GM21529 (cell line): ENCODE measurements around the gene LRP1-AS.

Experiments
- ATAC-seq: cut with Tn5 transposase; IDR thresholded peaks from one replicate; pipeline ENCODE4 v1.9.1; 2021; ENCODE audit not compliant: unreplicated experiment

Gene LRP1-AS

DNA sequence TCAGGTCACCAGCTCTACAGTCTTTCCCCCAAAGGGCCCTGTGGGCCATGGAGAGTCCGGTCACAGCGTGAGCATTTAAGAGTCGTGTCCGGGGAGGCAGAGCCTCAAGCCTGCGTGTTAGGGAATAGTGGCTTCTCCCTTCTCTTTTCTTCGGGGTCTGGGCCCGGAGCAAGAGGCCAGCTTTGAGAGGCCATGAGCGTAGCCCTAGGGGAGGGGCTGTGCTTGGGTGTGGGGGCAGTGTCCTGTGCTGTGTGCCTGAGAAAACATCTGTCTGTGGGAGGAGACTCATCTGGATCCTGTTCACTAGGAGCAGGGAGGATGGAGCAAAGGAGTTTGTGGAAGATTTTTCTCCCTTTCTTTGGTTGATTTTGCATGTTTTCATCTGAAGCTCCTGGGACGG, 5.3 kb downstream of the LRP1-AS start:
- ATAC-seq: no peak

- no peak for ATAC-seq
Measured at GRCh38 chr12:57141249-57141648, 6.2 kb downstream of the LRP1-AS start.

DNA sequence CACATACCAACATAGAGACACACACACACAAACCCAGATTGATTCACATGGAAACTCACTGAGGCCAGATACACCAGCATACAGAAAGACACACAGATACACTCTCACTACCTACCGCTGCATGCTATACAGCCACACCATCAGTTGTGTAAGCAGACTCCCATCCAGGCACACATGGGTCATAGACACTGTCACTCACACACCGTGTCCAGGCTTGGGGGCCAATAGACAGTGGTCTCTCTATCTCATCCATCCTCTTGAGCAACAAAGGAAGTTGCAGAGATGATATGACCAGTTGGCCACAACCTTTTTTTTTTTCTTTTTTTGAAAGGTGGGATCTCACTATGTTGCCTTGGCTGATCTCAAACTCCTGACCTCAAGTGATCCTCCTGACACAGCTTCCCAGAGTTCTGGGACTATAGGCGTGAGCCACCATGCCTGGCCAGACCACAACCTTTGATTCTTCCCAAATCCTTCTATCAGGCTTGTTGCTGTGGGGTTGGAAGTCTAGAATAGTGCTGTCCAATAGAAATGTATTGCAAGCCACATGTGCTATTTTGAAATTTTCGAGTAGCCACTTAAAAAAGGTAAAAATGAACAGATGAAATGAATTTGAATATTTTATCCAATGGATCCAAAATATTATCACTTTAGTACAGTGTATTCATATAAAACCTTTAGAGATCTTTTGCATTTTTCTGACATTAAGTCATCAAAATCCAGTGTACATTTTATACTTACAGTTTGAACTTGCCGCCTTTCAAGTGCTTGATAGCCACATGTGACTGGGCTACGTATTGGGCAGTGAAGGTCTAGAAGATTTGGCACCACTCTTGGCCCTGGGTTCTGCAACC, 7.4 kb downstream of the LRP1-AS start:
- ATAC-seq: no peak

DNA sequence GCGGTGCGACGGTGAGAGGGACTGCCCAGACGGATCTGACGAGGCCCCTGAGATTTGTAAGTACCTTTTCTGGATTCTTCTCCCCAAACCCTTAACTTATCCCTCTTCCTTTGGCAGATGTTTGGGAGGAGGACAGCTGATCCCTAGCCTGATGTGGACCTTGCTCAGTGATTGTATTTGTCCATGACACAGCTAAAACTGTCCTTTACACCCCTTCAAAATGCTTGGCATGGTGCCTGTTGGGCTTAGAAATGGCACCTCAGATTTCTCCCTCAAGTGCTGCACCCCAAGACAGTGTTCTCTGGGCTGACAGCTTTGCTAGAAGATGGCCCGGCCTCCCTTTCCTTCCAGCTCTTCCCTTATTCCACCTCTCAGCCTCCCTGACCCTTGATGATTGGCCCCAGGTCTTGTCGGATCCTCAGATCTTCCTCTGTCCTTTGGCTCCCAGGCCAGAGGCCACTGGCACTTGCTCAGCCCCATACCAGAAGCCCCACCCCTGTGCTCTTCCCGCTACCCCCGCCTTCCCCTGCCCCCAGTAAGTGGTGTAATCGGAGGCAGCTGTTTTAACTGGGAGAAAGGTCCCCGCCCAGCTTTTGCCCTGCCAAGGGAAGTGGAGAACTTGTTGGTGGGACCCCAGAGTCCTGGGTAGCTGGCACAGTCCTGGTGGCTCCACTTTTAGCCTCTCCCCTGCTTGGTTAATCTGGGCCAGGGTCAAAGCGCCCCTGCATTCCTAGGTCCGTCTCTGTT, 8.7 kb downstream of the LRP1-AS start:
- ATAC-seq: no peak

GRCh38 chr12:57135527-57136326, 11.7 kb downstream of the LRP1-AS start:
- ATAC-seq: no peak

- ATAC-seq: no peak
Measured at GRCh38 chr12:57134949-57135348, 12.5 kb downstream of the LRP1-AS start.

DNA sequence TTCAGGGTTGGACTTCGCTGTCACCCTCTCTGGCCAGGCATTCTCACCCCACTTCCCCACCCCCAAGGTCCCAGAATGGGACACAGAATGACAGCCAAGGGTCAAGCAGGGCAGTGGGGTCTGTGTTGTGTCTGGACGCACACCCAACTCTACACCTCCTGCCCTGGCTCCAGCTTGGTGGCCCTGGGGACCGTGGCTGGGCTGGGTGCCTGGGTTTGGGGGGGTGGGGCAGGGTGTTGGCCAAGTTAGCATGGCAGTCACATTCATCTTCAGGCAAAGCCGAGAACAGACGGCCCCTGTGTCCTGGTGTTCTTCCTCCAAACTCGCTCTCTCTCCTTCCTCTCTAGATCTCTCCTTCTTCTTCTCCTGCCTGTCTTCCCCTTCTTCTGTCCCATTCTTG, 13.5 kb downstream of the LRP1-AS start:
- no peak for ATAC-seq

DNA sequence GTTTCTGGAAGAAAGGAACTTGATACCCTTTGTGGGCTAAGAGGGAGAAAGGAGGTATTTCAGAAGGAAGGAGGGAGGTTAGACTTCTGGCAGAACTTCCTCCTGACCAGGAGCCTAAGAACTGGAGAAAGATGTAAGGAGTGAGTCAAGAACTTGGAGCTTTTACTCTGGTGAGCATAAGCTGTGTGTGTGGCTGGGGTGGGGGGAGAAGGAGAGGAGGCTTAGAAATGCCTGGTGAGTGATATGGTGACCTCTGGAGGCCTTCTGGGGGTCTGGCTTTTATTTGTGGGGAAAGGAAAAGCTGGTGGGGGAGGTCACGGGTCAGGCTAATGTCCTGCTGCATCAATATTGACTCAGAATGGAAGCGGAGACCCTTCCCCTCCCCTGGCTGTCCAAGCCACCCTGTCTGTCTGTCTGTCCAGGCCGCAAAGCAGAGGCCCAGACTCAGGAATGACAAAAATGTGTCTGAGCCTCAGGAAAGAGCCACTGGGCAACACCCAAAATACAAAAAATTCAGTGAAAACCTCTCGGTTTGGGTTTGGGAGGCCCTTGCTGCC, 14.3 kb downstream of the LRP1-AS start:
- ATAC-seq: no peak

GRCh38 chr12:57131896-57132744, 15.3 kb downstream of the LRP1-AS start:
- no peak for ATAC-seq

GRCh38 chr12:57130941-57131340, 16.5 kb downstream of the LRP1-AS start:
- ATAC-seq: no peak

GRCh38 chr12:57129889-57130288, 17.5 kb downstream of the LRP1-AS start:
- ATAC-seq: no peak

DNA sequence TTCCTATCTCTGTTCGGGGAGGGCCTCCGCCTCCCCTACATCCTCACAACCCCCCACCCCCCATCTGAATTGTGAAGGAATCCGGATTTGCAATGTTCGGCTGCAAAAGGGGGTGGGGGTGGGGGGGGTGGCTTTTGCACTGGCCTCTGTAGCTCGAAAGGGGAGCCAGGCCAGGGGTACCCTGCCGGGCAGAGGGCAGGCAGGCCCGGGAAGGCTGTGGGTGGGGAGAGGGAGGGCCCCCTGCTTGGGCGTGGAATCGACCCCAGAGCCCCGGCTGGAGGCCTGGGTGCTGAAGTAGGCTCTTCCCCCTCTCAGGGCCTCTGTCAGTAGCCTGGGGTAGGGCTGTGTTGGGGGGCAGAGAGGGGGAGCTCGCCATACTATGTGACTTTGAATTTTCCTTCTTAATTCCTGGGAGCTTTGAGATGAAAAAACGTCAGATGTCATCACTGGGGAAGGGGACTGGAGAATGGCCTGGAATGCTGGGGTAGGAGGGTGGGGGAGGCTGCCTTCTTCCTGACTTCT, 18.0 kb downstream of the LRP1-AS start:
- ATAC-seq: no peak

DNA sequence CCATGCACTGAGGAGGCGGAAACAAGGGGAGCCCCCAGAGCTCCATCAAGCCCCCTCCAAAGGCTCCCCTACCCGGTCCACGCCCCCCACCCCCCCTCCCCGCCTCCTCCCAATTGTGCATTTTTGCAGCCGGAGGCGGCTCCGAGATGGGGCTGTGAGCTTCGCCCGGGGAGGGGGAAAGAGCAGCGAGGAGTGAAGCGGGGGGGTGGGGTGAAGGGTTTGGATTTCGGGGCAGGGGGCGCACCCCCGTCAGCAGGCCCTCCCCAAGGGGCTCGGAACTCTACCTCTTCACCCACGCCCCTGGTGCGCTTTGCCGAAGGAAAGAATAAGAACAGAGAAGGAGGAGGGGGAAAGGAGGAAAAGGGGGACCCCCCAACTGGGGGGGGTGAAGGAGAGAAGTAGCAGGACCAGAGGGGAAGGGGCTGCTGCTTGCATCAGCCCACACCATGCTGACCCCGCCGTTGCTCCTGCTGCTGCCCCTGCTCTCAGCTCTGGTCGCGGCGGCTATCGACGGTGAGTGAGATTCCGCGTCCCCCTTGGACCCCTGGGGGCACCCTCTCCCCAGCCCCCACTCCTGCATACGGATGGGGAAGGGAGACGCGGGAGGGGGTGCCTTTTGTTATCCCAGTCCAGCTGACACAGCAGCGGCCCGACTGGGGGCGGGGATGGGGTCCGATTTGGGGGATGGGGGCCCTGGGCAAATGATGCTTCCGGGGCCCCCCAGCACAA, 18.7 kb downstream of the LRP1-AS start:
- ATAC-seq: no peak

- no peak for ATAC-seq
Measured at GRCh38 chr12:57127726-57128518, 19.5 kb downstream of the LRP1-AS start, which contains the start of gene LRP1. Gene LRP1 (plus strand): TSS chr12:57128483. CDS start chr12:57128965, 482 bp downstream.

GRCh38 chr12:57127101-57127725, 20.2 kb downstream of the LRP1-AS start:
- no peak for ATAC-seq

GRCh38 chr12:57126561-57126960, 20.9 kb downstream of the LRP1-AS start:
- no peak for ATAC-seq

GRCh38 chr12:57126061-57126460, 21.4 kb downstream of the LRP1-AS start:
- ATAC-seq: no peak
